RKO (cell line): ENCODE data around the gene STAC2.
A peak's percentile ranks its signal among the peaks of the same experiment; 100 is the strongest.
"Not testable (repeated sequence)": the region's sequence is repeated elsewhere in the genome, so short reads cannot be mapped to it uniquely, and the experiment has no call there.

Experiments
- DNase-seq: peaks from one replicate; pipeline ENCODE4 v3.0.0-alpha.2; 2016; ENCODE audit warnings: low spot score

STAC2 gene

DNA sequence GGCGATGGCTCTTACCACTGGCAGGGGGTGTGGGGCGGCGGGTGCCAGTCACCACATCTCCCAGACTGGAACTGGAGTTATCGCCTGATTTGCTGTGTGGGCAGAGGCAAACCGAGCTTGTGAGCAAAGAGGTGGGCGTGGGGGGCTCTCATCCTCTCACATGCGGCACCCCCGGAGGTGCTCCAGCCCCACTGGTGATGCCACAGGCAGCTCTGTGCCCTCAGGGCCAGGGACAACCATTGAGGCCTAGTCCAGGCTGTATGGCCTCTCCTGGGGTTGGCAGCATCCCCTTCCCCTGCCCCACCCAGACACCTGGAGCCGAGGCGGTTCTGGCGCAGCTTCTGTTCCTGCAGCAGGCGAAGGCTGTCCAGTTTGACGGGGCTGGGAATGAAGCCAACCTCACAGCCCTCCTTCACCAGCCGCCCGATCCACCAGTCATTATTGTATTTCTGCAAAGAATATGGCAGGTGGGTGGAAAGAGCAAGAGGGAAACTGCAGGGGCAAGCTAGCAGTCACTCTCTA lies 39.2 kb downstream of the STAC2 start:
- DNase-seq, result no peak

DNA sequence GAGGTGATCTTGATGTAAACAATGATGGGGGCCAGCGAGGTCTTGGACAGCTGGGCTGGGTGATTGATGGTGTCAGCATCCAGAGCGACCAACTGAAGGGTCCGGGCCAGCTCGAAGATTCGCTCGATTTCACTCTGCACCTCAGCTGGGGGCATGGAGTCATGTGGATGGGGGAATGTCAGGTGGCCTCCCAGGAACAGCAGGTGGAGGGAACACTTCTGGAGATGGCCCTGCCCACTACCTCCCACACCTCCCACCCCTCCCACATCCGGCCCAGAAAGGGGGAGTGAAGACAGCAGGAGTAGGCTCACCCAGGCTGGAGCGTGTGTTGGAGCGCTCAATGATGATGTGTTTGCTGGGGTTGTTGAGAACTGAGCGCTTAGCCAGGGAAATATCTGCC lies 42.0 kb downstream of the STAC2 start:
- no peak for DNase-seq

DNA sequence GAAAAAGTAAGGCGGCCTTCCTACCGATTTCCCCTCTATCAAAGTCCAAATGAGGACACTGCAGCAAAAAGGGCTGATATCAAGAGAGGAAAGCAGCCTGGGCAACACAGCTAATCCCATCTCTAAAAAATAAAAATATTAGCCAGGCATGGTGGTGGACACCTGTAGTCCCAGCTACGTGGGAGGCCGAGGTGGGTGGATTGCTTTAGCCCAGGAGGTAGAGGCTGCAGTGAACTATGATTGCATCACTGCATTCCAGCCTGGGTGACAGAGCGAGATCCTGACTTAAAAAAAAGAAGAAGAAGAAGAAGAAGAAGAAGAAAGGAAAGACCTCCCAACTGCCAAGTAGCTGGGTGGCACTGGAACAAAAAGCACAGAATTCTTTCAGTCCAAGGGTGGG lies 42.7 kb downstream of the STAC2 start:
- no peak for DNase-seq

DNA sequence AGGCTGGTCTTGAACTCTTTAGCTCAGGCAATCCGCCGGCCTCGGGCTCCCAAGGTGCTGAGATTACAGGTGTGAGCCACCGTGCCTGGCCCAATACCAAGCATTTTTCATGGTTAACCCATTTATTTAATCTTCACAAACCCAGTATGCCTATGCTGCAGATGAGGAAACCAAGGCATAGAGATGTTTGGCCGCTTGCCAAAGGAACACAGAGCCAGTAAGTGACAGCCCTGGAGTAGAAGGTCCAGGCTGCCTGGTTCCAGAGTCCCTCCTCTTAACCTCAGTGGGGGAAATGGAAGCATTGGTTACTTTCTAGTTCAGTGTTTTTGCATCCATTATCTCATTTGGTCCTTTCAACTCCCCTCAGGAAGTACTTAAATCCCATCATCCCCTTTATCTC lies 44.4 kb downstream of the STAC2 start:
- no peak for DNase-seq

DNA sequence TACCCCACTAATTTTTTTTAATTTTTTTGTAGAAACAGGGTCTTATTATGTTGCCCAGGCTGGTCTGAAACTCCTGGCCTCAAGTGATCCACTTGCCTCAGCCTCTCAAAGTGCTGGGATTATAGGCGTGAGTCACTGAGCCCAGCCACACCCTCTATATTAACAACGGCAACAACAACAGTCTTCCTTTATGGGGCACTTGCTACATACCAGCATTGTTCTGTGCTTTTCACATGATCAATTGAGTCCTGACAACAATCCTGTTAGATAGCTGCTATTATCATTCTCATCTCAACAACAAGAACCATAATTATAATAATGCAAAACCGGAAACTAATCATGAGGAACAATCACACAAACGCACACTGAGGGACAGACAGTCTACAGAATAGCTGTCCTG lies 47.2 kb downstream of the STAC2 start:
- DNase-seq, result no peak

DNA sequence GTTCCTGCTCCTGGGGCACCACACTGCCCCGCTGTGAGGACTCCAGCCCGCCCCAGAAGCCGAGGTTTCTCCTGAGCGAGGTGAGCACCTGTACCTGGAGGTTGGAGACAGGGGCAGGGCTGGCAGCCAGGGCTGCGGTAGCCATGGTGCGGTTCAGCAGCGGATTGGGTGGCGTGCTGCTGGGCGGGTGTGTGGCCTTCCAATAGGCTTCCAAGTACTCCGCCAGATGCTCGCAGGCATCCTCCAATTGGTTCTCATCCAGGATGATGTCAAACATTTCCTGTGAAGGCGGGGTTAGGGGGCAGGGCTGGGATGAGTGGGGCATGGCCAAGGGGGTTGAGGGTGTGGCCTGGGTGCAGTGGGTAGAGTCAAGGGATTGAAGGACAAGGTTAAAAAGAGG lies 48.5 kb downstream of the STAC2 start:
- no peak for DNase-seq

DNA sequence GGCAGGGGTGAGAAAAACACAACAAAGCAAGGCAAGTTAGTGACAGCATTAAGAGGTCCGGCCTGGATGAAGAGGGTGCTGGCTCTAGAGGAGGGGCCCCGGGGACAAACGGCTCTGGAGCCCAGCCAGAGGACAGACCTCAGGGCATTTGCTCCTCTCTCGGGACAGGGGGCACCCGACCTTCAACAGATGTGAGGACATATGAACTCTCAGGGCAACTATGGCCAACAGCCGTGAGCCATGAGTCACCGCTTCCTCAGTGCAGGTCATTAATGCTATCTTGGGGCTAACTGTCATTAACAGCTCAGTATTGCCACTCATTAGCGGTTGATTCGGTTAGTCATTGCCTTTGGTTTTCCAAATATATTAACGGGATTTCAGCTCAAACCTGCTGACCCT lies 50.1 kb downstream of the STAC2 start:
- DNase-seq, result peak; percentile 73

DNA sequence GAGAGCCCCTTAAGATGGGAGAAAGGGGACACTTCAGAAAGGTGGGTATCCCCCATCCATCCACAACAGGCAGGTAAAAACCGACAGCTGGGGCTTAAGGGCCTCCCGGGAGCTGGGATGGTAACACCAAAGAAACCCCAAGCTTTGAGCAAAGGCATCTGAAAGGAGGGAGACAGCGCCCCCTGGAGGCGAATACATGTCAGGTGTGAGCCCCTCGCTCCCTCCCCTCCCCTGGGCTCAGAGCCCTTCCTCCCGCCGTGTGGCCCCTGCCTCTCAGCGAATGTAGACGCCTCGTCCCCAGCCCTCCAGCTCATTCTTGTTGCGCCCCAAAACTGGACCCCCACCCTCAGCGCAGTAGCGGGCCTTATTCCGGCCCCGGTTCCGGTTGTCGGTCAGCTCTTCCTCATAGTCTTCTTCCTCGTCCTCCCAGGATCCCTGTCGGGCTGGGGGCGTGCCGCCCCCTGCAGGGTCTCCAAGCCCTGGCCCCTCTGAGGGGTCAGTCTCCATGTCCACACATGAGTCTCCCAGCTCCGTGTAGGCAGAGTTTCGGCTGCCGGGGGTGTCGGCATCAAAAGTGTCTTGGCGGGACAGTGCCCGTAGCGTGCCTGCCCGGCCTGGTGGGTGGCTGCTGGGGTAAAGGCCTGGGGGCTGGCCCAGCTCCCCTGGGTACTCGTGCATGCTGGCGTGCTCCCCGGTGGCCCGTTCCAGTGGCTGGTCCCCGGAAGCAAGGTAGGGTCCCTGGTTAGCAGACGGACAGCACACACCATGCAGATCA lies 50.6 kb downstream of the STAC2 start:
- peak; percentile 51 for DNase-seq

DNA sequence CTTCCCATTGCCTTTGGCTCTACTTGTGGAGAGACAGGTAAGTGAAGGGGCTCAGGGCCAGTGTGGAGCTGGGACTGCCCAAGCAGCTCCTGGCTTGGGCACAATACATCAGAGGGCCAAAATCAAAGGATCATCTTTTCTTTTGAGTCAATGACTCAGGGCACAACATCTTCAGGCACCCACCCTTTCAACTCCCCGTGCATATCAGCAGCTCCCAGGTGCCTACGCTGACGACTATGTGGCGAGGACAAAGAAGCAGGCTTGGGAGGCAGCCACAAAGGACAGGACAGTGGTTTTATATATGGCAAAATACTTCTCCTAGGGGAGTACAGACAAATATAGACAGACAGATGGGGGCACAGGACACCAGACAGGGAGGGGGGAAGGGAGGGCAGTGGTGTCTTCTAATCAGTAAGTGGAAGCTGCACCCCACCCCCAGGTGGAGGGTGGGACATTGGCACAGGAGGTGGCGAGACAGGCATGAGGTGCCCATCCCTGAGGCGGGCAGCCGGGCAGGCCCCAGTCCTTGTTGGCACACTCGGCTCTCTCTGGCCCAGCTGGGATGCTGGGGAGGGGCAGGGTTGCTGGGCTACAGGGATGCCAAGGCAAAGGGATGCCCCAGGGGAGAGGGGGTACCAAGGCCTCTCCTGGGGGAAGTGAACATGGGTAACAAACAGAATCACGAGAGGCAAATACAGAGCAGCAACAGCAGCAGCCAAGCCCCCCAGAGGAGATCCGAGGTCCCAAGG lies 52.0 kb downstream of the STAC2 start:
- no peak for DNase-seq

DNA sequence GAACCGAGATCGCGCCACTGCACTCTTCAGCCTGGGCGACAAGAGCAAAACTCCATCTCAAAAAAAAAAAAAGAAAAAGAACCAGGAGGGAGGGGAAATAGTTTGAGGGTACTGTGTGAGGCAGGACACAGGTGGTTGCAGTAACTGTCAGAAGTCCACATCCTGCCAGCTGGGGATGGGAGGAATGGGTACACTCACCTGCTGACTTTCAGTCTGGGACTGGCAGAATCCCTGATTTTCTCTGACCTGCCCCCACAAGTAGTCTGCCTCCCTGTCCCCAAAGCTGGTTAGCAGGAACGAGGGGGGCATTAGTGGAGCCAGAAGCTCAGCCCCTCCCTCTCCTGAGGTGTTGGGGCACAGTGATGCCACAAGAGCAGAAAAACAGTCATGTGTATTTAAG lies 52.7 kb downstream of the STAC2 start:
- DNase-seq, result no peak

DNA sequence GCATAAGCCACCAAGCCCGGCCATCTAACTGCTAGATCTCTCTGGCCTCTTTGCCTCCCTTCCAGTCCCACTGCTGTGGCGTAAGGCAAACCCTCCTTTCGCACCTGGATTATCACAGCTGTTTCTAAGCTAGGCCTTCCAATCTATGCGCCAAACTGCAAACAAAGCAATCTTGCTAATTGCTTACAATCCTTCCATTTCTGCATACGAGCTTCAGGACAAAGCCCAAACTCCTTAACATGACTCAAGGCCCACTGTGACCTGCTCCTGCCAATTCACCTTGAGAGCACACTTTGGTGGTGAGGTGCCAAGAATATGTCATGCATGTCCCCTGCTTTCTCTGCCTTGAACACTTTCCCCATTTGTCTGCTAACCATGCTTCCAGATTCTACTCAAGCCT lies 53.8 kb downstream of the STAC2 start:
- DNase-seq, result no peak

DNA sequence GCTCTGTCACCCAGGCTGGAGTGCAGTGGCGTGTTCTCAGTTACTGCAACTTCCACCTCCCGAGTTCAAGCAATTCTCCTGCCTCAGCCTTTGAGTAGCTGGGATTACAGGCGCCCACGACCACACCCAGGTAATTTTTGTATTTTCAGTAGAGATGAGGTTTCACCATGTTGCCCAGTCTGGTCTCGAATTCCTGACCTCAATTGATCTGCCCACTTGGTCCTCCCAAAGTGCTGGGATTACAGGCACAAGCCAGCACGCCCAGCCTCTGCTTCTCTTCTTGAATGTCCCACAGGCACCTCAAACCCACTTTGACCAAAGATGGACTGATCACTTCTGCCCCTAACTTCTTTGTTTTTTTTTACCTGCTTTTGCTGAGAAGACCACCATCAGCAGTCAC lies 55.2 kb downstream of the STAC2 start:
- no peak for DNase-seq

DNA sequence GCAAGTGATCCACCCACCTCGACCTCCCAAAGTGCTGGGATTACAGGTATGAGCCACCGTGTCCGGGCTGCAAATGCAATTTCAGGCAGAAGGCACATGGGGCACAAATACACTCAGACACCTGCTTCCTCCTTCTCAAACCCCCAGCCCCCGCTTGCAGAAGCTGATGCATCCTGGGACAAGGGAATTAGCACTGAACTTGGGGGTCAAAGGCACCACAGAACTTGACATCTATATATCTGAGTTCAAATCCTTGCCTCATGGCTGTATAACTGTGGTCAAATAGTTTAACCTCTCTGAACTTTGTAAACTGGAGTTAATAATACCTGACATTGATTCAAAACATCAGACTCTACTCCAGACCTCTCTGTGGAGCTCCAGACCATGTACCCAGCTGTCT lies 55.6 kb downstream of the STAC2 start:
- DNase-seq, result no peak

DNA sequence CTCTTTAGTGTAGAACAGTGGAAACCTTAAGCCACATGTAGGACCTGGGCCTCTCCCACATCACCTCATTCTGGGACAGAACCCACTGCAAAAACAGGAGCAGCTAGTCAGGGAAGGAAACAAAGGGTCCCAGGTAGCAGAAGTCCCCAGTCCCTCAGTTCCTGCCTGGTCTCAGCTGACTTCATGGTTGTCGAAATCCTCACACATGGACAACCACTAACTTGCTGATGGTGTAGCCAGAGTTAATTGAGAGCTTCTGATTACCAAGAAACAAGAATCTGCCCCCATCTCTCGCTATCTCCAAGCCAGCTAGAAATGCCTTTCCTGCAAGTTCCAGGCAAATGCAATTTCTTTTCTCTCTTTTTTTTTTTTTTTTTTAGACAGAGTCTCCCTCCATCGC lies 56.2 kb downstream of the STAC2 start:
- DNase-seq, result no peak

DNA sequence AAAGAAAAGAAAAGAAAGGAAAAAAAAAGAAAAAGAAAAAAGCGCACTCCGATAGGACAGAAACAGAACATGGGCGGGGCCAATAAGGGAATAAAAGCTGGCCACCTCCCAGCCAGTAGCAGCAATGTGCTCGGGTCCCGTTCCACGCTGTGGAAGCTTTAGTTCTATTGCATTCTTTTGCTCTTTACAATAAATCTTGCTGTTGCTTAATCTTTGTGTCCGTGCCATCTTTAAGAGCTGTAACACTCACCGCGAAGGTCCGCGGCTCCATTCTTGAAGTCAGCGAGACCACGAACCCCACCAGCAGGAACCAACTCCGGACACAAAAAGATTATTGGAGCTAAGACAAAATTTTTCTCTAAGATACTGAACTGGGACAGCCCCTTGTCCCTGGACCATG lies 56.6 kb downstream of the STAC2 start:
- DNase-seq, result no peak

DNA sequence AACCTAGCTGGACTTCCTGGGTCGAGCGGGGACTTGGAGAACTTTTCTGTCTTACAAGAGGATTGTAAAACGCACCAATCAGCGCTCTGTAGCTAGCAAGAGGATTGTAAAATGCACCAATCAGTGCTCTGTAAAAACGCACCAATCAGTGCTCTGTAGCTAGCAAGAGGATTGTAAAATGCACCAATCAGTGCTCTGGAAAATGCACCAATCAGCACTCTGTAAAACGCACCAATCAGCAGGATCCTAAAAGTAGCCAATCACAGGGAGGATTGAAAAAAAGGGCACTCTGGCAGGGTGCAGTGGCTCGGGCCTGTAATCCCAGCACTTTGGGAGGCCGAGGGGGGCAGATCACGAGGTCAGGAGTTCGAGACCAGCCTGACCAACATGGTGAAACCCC lies 57.2 kb downstream of the STAC2 start:
- DNase-seq, result not testable (repeated sequence)

DNA sequence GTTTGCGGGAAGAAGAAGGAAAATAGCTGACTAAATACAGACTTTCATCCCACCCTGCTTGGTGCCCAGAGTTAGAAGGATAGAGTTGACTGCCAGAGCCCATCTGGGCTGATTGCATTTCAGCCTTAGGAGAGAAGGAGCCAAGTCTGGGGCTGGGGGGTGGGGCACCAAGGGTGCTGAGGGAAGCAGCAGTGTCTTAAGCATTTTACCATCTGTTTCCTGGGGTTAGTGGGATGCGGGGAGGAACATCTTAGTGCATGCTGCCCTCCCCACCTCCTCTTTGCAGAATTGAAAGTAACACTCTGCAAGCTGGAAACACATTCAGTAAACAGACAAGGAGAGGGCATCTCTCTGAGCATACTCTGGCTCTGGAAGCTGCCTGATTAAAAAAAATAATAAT lies 58.3 kb downstream of the STAC2 start:
- DNase-seq, result no peak

DNA sequence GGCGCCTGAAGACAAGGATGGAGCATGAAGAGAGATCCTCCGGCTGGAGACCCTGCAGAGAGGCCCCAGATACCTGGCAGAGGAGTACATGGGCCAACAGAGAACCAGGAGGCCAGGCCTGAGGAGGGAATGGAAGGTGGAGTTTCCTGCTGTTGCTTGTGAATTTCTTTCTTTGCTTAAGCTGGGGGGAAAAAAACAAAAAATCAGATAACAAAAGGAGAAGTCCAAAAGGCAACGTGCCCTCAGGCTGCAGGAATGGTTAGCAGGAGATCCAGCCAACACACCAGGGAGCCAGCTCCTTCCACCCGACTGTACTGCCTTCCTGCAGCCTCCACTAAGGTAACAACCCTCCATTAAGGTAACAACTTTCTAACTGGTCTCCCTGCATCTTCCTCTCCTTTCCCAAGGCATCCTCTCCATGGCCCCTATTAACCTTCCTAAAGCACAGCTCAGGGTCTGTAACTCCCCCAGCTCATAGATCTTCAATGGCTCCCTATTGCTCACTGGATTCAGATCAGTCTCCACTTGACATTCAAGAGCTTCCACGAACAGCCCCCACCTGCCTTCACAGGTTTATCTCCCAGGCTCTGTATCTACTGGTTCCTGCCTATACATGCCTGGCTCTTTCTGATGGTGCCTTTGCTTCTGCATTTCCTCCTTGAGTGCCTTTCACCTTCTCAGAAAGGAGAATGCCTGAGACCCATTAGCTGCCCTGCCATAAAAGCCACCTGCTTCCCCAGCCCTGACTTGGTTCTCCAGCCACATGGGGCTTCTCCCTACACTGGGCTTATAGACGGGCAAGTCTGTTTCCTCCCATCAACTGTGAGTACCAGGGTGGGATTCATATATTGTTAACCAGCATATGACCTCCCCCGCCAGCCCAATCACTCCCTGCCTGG lies 59.1 kb downstream of the STAC2 start:
- DNase-seq, result no peak

DNA sequence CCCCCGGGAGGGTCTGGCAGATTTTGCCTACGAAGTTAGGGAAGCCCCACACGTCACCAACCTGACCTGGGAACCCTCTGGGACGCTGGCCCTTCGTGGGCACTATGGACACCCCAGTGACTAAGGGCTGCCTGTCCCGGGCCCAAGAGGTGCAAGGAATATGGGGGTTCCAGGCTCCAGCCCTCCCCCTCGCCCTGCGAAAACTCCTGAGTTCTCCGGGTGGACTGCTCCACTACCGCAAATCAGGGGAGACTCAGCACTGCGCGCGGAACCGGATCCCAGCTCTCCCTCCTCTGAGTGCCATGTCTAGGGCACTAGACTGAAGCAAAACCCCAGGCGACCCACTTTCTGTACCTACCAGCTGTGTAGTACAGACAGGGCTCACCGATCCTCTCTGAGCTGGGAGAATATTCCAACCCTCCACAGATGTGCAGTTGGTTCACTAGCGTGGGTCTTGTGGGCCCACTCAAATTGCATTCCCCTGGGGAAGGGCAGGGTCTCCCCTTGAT lies 59.9 kb downstream of the STAC2 start, which contains the start of gene ARL5C:
TSS of gene ARL5C (minus strand) at position 321 of the 509 bp plus-strand sequence. CDS start 401 bp downstream, outside the sequence.
- no peak for DNase-seq

DNA sequence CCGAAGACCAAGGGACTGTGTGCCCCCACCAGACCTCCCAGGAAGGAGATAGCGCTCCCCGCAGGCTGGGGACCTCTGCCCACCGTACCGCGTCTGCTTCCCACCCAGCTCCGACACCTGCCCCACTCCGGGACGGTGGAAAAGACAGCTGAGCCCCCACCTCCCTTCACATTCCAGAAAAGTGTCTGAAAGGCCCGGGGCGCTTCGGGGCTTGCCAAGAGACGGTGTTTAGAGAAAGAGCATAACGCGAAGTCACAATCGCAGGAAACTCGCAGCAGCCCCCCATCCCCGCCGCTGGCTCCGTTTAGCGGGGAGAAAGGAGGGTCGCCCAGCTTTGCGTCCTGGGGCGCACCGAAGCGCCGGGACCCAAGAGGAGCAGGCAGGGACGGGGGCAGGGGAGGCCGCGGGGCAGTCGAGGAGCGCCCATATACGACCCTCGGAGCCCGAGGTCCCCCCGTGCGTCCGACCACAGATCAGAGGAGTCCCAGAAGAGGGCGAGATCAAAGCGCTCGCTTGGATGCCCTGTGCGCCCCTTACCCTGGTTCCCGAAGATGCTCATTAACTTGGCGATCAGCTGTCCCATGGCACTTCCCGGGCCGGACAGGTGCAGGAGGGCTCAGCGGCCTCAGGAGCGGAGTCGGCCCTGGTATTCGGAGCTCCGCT lies 60.4 kb downstream of the STAC2 start:
- DNase-seq, result no peak

DNA sequence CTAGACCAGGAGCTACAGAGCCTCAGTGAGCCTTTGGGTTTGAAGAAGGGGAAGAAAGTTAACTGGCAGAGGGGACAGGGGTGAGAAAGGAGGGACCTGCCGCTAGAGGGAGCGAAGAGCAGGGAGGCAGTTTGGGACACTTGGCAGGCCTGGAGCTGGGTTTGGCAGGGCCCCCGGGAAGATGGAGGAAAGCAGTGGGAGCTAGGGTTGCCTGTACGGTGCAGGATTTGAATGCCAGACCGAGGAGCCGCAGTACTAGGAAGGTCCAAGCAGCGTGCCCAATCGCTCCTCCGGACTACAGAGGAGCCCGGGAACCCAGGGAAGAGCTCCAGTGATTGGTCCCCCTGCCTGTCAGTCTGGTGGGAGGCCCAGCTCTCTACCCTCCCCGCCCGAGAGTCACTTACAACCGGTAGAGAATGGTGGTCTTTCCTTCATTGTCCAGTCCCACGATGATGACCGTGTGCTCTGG lies 61.0 kb downstream of the STAC2 start:
- DNase-seq, result peak; percentile 75
